OCI-LY3 (cell line): ENCODE measurements around the gene TRPV4.

Experiments used
- H2AFZ ChIP-seq: fragments of 200-600, 300-600 bp; shearing (Covaris generic); 2 replicates; pipeline ENCODE4 v1.6.0; 2014; ENCODE audit warnings: antibody characterized with exemption, low read depth, low read length
- H3K27ac ChIP-seq: fragments of 200-600, 300-600 bp; sonication (generic); 2 replicates; pipeline ENCODE4 v1.5.1; 2014; ENCODE audit warnings: mild to moderate bottlenecking, low read length, moderate library complexity, mixed read lengths
- H3K27me3 ChIP-seq: fragments of 200-600, 300-600 bp; sonication (generic); 2 replicates; pipeline ENCODE4 v1.6.1; 2014; ENCODE audit warnings: low read depth, low read length, mixed read lengths
- H3K36me3 ChIP-seq: fragments of 200-600, 300-600 bp; sonication (generic); replicated peaks from 2 replicates; pipeline ENCODE3; 2014; ENCODE audit warnings: low read depth, low read length, mixed read lengths
- H3K4me1 ChIP-seq: fragments of 300-600, 200-600 bp; sonication (generic); 2 replicates; pipeline ENCODE4 v1.6.1; 2014; ENCODE audit warnings: low read length, mixed read lengths
- H3K4me2 ChIP-seq: fragments of 200-600, 300-600 bp; sonication (generic); 2 replicates; pipeline ENCODE4 v1.6.1; 2014; ENCODE audit warnings: low read length, mixed read lengths
- H3K4me3 ChIP-seq: fragments of 300-600, 200-600 bp; sonication (generic); 2 replicates; pipeline ENCODE4 v1.5.1; 2014; ENCODE audit warnings: antibody characterized with exemption, mild to moderate bottlenecking, low read length, moderate library complexity
- H3K79me2 ChIP-seq: fragments of 300-600, 200-600 bp; shearing (Covaris generic); 2 replicates; pipeline ENCODE4 v1.6.1; 2014; ENCODE audit warnings: mild to moderate bottlenecking, low read length, mixed read lengths
- H3K9ac ChIP-seq: fragments of 300-600, 200-600 bp; shearing (Covaris generic); 2 replicates; pipeline ENCODE4 v1.6.0; 2014; ENCODE audit warnings: mild to moderate bottlenecking, low read length, moderate library complexity
- H3K9me3 ChIP-seq: fragments of 200-600, 300-600 bp; shearing (Covaris generic); 2 replicates; pipeline ENCODE4 v1.6.1; 2014; ENCODE audit warnings: low read length, mixed read lengths; ENCODE audit not compliant: insufficient read depth
- H4K20me1 ChIP-seq: fragments of 200-600, 300-600 bp; sonication (generic); 2 replicates; pipeline ENCODE4 v1.6.1; 2016; ENCODE audit warnings: low read length, mixed read lengths; ENCODE audit not compliant: insufficient read depth
- EZH2phosphoT487 ChIP-seq: fragments of 200-600 bp; shearing (Covaris generic); IDR thresholded peaks from 2 replicates; pipeline ENCODE4 v1.6.1; 2018; ENCODE audit warnings: antibody characterized with exemption, mixed run types, low read depth
- TF ChIP-seq, protein P1 (sequence below): fragments of 200-600, 300-600 bp; sonication (generic); IDR thresholded peaks from 2 replicates; pipeline ENCODE4 v1.5.1; 2014; ENCODE audit warnings: antibody characterized with exemption, low read length, low read depth

Gene TRPV4

DNA sequence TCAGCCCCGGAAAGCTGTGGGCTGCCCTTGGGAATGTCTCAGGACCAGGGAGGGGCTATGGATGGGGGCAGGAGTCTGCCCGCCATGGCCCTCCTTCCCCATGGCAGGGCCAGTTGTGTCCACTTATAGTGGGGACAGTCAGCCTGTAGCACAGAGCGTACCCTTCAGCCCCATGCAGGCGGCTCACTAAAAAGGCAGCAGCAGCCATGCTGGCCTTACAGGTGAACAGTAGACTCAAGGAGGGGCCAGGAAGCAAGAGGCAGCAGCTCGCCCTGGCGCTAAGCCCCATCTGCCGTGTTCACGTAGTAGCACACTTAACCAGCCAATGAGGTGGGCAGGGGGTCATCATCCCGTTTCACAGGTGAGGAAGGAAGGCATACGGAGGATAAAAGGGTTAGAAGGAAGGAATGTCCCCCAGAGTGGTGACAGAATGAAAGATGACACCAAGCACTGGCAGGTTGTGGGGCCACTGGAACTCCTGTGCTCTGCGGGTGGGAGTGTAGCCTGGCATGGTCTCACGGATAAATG is 66.9 kb downstream of the TRPV4 start:
- Histone ChIP-seq H3K27ac (no peak overlapping the region), H3K27me3 (no peaks in the 10 kb centered on the region), H2AFZ (no peak overlapping the region), H4K20me1 (no peaks in the 10 kb centered on the region), H3K9ac (no peak overlapping the region), H3K9me3 (no peaks in the 10 kb centered on the region), H3K4me3 (no peak overlapping the region), H3K79me2 (peaks cover 2% of the 10 kb centered on the region; the same call in 1 of the 2 replicates), H3K4me2 (no peak overlapping the region), H3K36me3 (peaks cover 5% of the 10 kb centered on the region), H3K4me1 (no peaks in the 10 kb centered on the region)
- TF ChIP-seq, protein P1, sequence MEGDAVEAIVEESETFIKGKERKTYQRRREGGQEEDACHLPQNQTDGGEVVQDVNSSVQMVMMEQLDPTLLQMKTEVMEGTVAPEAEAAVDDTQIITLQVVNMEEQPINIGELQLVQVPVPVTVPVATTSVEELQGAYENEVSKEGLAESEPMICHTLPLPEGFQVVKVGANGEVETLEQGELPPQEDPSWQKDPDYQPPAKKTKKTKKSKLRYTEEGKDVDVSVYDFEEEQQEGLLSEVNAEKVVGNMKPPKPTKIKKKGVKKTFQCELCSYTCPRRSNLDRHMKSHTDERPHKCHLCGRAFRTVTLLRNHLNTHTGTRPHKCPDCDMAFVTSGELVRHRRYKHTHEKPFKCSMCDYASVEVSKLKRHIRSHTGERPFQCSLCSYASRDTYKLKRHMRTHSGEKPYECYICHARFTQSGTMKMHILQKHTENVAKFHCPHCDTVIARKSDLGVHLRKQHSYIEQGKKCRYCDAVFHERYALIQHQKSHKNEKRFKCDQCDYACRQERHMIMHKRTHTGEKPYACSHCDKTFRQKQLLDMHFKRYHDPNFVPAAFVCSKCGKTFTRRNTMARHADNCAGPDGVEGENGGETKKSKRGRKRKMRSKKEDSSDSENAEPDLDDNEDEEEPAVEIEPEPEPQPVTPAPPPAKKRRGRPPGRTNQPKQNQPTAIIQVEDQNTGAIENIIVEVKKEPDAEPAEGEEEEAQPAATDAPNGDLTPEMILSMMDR: no peak
- TF ChIP-seq EZH2phosphoT487: no peak

DNA sequence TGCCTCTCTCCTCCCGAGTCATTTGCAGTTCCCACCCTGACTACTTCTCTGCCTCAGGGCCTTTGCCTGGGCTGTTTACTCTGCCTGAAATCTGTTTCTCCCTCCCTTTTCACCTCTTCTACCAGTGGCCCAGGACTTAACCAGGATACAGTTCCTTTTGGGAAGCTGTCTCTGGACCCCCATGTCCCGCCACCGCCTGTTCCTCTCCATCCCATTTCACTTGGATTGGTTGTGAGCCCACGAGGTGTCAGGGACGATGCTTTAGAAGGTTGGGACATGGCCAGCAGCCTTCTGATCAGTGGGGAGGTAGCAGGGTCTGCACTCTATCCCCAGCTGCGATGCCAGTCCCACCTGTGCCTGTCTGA is 67.8 kb downstream of the TRPV4 start:
- H3K36me3 ChIP-seq: peaks cover 5% of the 10 kb centered on the region

DNA sequence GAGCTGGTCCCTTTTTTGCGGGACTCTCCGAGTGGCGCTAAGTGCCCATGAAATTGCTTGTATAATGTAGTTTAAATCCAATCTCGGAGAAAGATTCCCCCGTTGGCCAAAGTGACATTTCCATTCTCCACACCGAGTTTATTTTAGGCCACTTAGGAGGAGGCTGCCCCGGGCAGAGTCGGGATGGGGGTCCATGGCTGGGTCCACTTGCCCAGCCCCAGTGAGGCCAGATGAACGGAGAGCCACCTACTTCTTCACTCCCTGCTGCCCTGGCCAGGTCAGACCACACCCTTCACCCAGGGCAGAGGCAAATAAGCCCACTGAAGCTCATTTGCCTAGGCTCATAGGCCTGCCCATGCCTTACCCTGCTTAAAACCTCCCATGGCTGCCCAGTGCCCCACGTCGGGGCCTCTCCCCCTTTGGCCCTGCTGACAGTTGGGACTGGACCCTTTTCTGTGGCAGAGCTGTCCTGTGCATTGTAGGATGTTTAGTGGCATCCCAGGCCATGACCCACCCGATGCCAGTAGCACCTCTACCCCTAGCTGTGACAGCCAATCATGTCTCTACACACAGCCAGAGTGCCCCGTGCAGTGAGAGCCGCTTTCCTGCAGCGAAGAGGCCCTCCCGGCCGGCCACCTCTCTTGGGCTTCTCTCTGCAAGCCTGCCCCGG is 68.3 kb downstream of the TRPV4 start:
- H3K4me1 ChIP-seq: no peaks in the 10 kb centered on the region
- H3K9ac ChIP-seq: no peak overlapping the region
- H3K4me3 ChIP-seq: no peak overlapping the region
- H3K27me3 ChIP-seq: no peaks in the 10 kb centered on the region
- H3K36me3 ChIP-seq: peaks cover 5% of the 10 kb centered on the region
- H3K27ac ChIP-seq: no peak overlapping the region
- no peak for TF ChIP-seq EZH2phosphoT487
- TF ChIP-seq, protein P1: no peak
- H3K9me3 ChIP-seq: no peaks in the 10 kb centered on the region
- no peaks in the 10 kb centered on the region for H3K79me2 ChIP-seq
- no peak overlapping the region for H2AFZ ChIP-seq
- H4K20me1 ChIP-seq: no peaks in the 10 kb centered on the region
- H3K4me2 ChIP-seq: no peak overlapping the region

More for the DNA sequence above, 67.8 kb downstream of the TRPV4 start:
- no peaks in the 10 kb centered on the region for H3K27me3 ChIP-seq
- H4K20me1 ChIP-seq: no peaks in the 10 kb centered on the region
- H3K4me1 ChIP-seq: no peaks in the 10 kb centered on the region
- TF ChIP-seq, protein P1: no peak
- no peak for TF ChIP-seq EZH2phosphoT487
- H3K27ac ChIP-seq: no peak overlapping the region
- H3K4me2 ChIP-seq: no peak overlapping the region
- H3K79me2 ChIP-seq: no peaks in the 10 kb centered on the region
- no peak overlapping the region for H3K9ac ChIP-seq
- H2AFZ ChIP-seq: no peak overlapping the region
- no peak overlapping the region for H3K4me3 ChIP-seq
- H3K9me3 ChIP-seq: no peaks in the 10 kb centered on the region

DNA sequence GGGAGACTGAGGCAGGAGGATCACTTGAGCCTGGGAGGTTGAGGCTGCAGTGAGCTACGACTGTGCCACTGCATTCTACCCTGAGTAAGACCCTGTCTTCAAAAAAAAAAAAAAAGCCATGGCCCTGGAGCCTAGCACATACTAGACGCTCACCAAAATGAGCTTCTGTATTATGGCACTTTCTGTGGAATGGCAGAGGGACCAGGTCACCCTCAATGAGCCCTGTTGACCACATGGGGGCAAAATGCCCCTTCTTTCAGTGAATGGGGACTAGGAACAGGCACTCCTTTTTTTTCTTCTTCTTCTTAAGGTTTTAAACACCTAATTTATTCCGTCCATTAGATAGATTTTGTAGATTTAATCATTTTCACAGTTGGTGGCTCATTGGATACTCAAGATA is 69.1 kb downstream of the TRPV4 start:
- Histone ChIP-seq H3K27me3 (no peaks in the 10 kb centered on the region), H3K36me3 (peaks cover 5% of the 10 kb centered on the region), H3K4me3 (no peak overlapping the region), H4K20me1 (no peaks in the 10 kb centered on the region), H3K9ac (no peak overlapping the region), H3K9me3 (no peaks in the 10 kb centered on the region), H3K4me2 (no peak overlapping the region), H3K79me2 (no peaks in the 10 kb centered on the region), H3K4me1 (no peaks in the 10 kb centered on the region), H3K27ac (no peak overlapping the region), H2AFZ (no peak overlapping the region)
- TF ChIP-seq, protein P1: no peak
- no peak for TF ChIP-seq EZH2phosphoT487
